ENCODE measurements around the gene IMP4. TPM values are rescaled to one million over a fixed set of nuclear protein-coding genes. Genes with fewer than 3 reads are reported as not detected.

Gene IMP4
- total RNA-seq, 4 donors from 2014 or later: 72.6 to 207 (median 93.3) TPM

DNA sequence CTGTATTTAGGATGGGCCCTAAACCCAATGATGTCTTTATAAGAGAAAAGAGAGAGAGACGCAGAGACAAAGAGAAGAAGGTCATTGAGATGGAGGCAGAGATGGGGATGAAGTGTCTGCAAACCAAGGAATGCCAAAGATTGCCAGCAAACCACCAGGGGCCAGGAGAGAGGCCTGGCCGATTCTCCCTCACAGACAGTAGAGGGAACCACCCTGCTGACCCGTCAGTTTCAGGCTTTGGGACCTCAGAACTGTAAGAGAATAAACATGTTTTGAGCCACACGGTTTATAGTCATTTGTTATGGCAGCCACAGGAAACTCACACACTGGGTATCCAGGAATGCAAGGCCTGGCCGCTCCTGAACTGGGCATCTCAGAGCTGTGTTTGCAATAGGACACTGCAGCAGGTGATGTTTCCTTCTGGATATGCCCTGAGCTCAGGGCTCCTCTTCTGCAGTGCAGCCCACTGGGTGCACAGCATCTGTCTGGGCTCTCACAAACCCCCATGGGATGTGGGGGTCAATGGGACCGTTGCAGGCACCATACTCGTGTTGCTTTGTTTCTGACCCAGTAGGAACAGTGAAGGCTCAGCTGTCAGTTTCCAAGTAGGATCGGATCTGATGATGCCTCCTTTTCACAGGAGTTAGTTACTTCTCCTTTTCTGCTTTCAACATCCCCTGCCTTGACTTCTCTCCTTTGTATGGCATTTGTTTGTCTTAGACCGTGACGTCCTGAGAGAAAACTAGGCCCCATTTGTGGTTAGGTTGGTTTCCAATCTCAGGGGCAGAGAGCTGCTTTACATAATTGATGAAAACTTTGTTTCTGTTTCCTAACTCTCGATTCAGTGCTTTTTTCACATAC, 34.0 kb downstream of the IMP4 start:
- DNase-seq (ENCODE audit: low spot score in 2 of 2): no peak
- no peak for TF ChIP-seq EP300 (IDR thresholded peaks at IDR 0.05)
- no peak for TF ChIP-seq POLR2A (IDR thresholded peaks at IDR 0.05)
- TF ChIP-seq, protein P1, sequence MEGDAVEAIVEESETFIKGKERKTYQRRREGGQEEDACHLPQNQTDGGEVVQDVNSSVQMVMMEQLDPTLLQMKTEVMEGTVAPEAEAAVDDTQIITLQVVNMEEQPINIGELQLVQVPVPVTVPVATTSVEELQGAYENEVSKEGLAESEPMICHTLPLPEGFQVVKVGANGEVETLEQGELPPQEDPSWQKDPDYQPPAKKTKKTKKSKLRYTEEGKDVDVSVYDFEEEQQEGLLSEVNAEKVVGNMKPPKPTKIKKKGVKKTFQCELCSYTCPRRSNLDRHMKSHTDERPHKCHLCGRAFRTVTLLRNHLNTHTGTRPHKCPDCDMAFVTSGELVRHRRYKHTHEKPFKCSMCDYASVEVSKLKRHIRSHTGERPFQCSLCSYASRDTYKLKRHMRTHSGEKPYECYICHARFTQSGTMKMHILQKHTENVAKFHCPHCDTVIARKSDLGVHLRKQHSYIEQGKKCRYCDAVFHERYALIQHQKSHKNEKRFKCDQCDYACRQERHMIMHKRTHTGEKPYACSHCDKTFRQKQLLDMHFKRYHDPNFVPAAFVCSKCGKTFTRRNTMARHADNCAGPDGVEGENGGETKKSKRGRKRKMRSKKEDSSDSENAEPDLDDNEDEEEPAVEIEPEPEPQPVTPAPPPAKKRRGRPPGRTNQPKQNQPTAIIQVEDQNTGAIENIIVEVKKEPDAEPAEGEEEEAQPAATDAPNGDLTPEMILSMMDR (IDR thresholded peaks at IDR 0.05): no peak
- peaks cover 0 to 40% (median 0%) of the 10 kb centered on the region in 3 donors for H3K36me3 ChIP-seq
- WGBS, 2 donors: 68 to 70% methylated on average over 11 of the region's 11 CpGs
- H3K4me3 ChIP-seq: no peak overlapping the region
- no peak overlapping the region for H3K27ac ChIP-seq
- no peaks in the 10 kb centered on the region for H3K9me3 ChIP-seq
- H3K4me1 ChIP-seq: peaks cover 0 to 30% (median 5%) of the 10 kb centered on the region in 4 donors
- H3K27me3 ChIP-seq: no peaks in the 10 kb centered on the region

DNA sequence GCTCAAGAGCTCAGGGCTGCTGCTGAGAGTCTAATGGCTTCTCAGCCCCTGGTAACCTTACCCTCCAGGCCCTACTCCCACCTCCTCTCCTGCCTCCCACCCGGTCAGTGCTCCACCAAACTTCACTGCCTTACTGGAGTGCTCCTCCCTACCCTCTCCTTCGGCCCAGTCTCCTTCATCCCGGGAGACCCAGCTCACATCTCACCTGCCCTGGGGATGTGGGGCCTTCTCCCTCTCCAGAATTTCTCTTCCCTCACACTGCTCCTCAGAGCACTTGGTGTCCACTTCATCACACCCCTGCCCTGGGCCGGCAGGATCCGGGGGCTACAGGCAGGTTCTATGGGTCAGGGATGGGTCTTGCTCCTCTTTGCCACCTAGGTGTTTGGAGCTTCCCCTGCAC, 34.8 kb downstream of the IMP4 start:
- no peak overlapping the region for H3K4me3 ChIP-seq
- no peaks in the 10 kb centered on the region for H3K27me3 ChIP-seq
- no peak for TF ChIP-seq POLR2A (IDR thresholded peaks at IDR 0.05)
- TF ChIP-seq EP300 (IDR thresholded peaks at IDR 0.05): no peak
- WGBS, 2 donors: 82 to 87% methylated on average over 5 of the region's 5 CpGs
- no peak for DNase-seq (ENCODE audit: low spot score in 2 of 2)
- H3K27ac ChIP-seq: peak overlapping the region in 1 of 4 donors; percentile 29
- peaks cover 0 to 26% (median 5%) of the 10 kb centered on the region in 4 donors for H3K4me1 ChIP-seq
- no peaks in the 10 kb centered on the region for H3K9me3 ChIP-seq
- H3K36me3 ChIP-seq: peaks cover 0 to 45% (median 0%) of the 10 kb centered on the region in 3 donors

DNA sequence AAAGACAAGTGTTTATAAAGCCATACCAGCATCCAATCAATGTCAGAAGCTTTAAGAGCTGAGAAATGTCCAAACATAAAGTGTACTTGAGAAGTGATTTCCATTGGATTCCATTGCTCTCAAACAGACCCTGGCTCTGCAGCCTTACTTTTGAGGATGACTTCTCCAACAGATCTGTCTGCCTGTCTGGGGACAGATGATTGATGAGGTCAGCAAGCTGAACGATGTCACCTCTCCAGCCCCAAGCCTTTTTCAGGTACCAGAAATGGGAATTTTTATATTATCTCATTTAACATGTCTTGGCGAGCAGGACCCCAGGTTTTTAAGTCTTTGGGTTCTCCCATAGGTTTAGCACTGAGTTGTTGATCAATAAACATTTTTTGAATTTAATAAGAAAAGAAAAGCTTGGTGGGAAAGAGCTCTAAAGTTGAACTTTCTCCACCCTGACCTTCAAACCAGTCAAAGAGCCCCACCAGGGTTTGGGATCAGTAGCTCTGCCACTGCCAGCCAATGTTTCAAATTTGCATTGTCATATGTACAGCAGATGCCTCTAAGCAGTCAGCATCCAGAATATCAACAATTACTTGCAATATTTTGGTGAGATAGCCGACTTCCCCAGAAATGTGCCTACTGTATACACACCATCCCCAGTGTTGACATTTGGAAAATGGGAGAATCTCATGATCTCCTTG, 35.7 kb downstream of the IMP4 start:
- Histone ChIP-seq H3K9me3 (no peaks in the 10 kb centered on the region), H3K27me3 (no peaks in the 10 kb centered on the region), H3K4me3 (no peak overlapping the region), H3K36me3 (peaks cover 0 to 46% (median 0%) of the 10 kb centered on the region in 3 donors), H3K27ac (no peak overlapping the region), H3K4me1 (peaks cover 0 to 19% (median 5%) of the 10 kb centered on the region in 4 donors)
- no peak for TF ChIP-seq POLR2A (IDR thresholded peaks at IDR 0.05)
- no peak for TF ChIP-seq EP300 (IDR thresholded peaks at IDR 0.05)
- TF ChIP-seq, protein P1 (IDR thresholded peaks at IDR 0.05): no peak
- DNase-seq (ENCODE audit: low spot score in 2 of 2): no peak
- WGBS, 2 donors: 82 to 93% methylated on average over 3 of the region's 3 CpGs

DNA sequence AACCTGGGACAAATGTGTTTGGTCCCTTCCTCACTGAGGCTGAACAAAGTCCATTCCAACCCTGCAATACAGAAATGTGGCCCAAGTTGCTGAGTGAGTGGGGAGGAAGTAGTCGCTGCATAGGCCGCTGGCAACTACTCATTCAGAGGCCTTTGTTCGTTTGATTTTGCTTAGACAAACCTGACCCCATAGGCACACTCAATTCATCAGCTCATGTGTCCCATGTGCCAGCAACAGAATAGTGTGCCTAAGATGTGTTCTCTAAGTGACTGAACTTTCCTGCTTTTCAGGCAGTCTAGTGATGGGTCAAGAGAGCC, 36.2 kb downstream of the IMP4 start:
- TF ChIP-seq EP300 (IDR thresholded peaks at IDR 0.05) (no peak), POLR2A (IDR thresholded peaks at IDR 0.05) (no peak)
- TF ChIP-seq, protein P1 (IDR thresholded peaks at IDR 0.05): no peak
- WGBS, 2 donors: 72 to 78% methylated on average over 3 of the region's 3 CpGs
- H3K9me3 ChIP-seq: no peaks in the 10 kb centered on the region
- no peak overlapping the region for H3K4me3 ChIP-seq
- no peak for DNase-seq (ENCODE audit: low spot score in 2 of 2)
- peaks cover 0 to 13% (median 3%) of the 10 kb centered on the region in 4 donors for H3K4me1 ChIP-seq
- no peaks in the 10 kb centered on the region for H3K27me3 ChIP-seq
- H3K36me3 ChIP-seq: peaks cover 0 to 46% (median 0%) of the 10 kb centered on the region in 3 donors
- no peak overlapping the region for H3K27ac ChIP-seq

DNA sequence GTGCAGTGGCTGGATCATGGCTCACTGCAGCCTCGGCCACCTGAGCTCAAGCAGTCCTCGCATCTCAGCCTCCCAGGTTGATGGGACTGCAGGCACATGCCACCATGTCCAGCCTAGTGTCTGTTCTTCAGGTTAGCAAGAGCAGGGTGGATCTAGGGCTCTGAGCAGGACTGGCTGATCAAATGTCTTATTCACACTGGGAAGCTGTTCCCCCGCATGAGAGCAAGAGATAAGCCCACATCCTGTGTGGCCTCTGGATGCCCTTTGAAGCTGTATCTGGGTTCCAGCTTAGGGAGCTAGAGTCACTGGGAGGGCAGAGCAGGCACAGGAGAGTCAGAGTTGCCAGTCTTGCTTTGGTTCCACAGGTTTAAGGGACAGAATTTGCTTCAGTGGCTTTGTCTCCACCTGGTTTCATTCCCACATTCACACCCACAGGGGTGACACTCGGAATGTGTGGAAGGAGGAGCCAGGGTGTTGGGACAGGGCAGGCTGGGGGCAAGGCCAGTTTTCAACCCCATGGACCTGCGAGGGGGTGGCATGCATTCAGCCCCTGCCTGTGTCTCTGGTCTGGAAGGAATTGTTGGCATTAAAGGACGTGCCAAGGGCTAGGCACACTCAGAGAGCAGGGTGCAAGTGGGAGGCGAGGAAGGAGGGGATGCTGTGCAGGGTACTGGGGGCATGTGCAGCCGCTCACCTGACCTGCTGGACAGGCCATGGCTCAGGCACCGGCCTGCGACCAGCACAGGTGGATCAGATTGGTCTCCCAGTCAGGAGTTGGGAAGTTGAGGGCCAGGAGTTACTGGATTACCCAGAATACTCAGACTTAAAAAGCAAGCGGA, 37.6 kb downstream of the IMP4 start:
- Histone ChIP-seq H3K27me3 (no peaks in the 10 kb centered on the region), H3K27ac (no peak overlapping the region), H3K4me3 (no peak overlapping the region), H3K4me1 (peaks cover 0 to 7% (median 0%) of the 10 kb centered on the region in 4 donors), H3K9me3 (no peaks in the 10 kb centered on the region), H3K36me3 (peaks cover 0 to 41% (median 0%) of the 10 kb centered on the region in 3 donors)
- TF ChIP-seq EP300 (IDR thresholded peaks at IDR 0.05) (no peak), POLR2A (IDR thresholded peaks at IDR 0.05) (no peak)
- TF ChIP-seq, protein P1 (IDR thresholded peaks at IDR 0.05): no peak
- DNase-seq (ENCODE audit: low spot score in 2 of 2): no peak
- 92 to 96% methylated on average over 11 of the region's 11 CpGs for WGBS, 2 donors

Measured in tibial nerve (tissue), 4 donors.